HG03457 (cell line): ENCODE measurements around the gene TUBB2A.
"Not testable (repeated sequence)": the region's sequence is repeated elsewhere in the genome, so short reads cannot be mapped to it uniquely, and the experiment has no call there.

Experiments
- ATAC-seq: cut with Tn5 transposase; IDR thresholded peaks from one replicate; pipeline ENCODE4 v1.9.1; 2021; ENCODE audit warnings: moderate number of reproducible peaks; ENCODE audit not compliant: unreplicated experiment

The TUBB2A gene

DNA sequence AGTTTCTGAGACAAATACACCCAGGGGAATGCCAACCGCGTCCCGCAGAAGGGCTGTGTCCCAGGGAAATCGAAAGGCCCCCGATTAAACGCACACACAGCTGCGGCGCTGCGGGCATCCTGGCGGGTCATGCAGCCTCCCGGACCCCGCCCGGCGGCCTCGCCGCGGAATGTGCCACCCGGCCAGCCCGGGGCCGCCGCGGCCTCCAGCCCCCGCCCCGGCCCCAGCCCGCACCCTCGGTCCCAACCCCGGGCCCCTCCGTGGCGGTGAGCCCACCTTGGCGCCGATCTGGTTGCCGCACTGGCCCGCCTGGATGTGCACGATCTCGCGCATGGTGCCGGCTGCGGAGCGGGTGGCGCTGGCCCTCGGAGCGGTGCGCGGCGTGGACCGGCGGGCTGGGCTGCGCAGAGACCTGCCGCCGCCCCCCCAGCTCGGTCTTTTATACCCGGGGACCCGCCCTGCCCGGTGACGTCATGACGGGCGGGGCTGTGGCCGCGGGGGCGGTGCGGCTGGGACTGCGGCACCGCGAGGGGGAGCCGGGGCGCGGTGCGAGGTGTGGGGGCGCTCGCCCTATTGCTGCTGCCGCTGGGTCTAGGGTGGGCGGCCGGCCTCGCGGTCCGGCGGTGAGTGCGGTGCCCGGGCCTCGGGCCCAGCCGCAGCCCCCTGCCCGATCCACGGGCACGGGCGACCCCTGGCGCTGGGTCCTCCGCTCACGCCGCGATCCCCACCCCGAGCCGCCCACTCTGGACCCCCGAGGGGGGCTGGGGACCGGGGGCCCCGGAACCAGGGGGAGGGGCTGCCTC is at the start of gene TUBB2A:
Gene TUBB2A, minus strand, starts transcription at position 414 of the 803 bp plus-strand sequence. Its CDS starts 81 bp downstream, at position 333.
- ATAC-seq: peak; percentile 61

DNA sequence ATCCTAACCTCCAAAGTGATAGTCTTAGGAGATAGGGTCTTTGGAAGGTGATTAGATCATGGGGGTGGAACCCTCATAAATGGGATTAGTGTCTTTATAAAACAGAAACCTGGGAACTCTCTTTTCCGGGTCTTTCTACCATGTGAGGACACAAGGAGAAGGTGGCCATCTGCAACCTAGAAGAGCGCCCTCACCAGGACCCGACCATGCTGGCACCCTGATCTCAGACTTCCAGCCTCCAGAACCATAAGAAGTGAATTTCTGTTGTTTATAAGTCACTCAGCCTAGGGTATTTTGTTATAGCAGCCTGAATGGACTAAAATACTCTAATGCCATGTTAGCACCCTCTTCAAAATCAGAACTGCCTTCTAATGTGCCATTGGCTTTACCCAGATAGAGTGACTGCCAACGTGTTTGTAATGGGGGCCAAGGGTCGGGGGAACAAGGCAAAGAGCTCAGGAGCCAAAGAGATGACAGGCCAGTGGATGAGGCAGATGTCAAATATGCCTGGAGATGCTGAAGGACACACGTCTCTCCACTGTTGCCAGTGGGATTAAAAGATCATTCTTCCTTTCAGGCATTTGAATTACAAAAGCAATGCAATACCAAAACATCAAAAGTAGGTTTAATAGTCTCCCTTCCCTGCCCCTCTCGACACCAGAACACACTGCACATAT is 49.1 kb upstream of the TUBB2A start:
- no peak for ATAC-seq

DNA sequence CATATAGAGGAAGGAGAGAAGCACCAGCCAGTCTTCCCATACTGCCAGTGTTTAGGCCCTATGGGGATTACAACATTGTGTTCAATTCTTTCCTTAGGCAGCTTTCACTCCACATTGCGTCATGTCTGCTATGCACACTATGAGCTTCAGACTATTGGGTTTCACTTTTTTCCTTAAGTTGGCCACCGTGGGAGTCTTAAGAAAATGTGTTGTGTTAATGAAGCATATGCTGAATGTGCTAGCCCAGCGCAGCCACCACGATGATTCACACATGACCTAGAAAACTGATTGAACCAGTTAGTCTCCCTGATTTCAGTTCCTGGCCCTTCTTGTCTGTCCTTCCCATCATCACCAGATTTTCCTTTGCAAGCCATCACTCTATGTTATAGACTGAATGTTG is 48.6 kb upstream of the TUBB2A start:
- no peak for ATAC-seq

DNA sequence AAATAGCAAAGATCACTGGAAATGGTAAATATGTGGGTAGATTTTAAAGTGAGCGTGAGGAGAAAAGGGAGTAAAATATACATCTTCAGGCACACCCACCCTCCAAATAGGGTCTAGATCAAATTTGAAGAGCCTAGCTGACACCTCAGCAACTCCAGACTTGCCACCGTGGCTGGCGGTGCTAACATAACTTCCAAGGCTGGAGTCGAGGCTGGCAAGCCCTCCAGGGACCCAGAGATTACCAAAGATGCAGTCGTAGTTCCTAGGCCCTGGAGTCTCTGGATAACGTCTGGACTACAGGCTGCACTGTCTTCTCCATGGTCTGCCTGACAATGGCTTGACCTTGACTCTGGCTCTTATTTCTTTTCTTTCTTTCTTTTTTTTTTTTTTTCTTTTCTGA is 47.6 kb upstream of the TUBB2A start:
- no peak for ATAC-seq

DNA sequence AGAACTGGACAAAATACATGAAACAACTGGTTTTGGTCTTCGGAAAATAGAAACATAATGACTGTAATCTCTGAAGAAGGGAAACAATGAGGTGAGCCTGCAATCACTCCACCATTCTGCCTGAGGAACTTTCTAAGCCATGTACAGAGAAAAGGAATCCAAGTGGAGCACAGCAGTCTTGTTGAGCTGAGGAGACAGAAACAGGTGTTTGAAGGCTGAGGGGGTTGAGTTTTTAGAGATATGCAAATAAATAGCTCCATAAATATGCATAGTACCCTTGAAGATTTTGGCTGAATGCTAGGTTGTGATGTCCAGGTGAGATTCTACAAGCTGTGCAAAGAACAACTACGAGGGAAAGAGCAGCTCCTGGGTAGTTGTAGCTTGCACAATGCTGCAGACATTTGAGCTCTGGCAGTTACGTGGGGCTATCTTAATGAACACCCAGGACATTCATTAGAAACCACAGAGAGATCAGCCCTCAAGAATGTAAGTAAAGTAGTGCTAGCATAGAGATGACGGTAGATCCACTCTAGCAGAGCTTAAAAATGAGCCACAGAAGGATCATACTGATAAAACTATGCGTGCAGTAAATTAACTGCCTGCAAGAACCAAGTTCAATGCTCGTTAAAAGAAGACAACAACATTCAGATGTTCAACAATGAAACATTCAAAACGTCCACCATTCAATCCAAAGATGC is 45.8 kb upstream of the TUBB2A start:
- ATAC-seq: no peak

DNA sequence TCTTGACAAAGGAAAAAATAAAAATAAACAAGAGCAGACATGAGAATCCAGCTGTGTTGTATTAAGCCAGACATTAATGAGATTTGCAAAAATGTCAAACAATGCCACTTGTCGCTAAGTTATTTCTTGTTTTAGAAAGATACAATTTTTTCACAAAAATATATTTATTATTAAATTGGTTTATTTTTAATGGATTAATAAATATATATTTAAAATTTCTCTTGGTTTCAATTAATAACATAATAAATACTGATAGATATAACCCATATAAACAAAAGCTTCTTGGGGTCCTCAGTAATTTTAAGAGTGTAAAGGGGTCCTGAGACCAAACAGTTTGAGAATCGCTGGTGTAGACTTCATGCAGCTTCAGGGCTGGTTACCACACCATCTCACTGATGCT is 44.0 kb upstream of the TUBB2A start:
- ATAC-seq: no peak

DNA sequence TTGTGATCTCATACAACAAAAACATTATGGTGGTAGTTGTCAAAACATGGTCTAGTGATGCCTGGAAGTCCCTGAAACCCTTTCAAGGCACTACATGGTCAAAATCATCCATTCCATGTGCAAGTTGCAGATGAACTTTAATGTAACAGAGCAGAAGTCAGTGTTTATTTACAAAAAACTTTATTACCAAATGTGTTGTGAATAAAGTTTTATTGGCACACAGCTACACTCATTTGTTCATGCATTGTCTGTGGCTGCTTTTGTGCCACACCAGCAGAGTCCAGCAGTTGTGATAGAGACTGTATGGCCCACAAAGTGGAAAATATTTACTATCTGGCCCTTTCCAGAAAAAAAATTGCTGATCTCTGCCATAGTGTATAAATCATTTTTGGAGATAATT is 43.3 kb upstream of the TUBB2A start:
- ATAC-seq: no peak

DNA sequence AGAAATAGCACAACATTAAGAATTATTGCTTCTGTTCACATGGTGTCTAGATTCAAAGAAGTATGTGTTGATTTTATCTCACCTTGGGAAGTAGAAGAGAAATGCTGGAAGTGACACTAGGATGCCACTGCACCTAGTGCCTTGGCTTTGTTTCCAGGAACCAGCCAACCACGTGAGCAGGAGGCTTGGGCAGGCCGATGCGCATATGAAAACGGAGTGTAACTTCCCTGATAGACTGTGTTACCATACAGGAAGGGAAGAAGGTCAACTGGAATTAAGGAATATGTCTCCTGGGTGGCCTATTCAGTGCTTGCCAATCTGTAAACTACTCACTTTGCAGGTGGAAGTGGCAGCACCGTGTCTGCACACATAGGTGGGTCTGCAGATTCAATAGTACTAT is 42.0 kb upstream of the TUBB2A start:
- no peak for ATAC-seq

DNA sequence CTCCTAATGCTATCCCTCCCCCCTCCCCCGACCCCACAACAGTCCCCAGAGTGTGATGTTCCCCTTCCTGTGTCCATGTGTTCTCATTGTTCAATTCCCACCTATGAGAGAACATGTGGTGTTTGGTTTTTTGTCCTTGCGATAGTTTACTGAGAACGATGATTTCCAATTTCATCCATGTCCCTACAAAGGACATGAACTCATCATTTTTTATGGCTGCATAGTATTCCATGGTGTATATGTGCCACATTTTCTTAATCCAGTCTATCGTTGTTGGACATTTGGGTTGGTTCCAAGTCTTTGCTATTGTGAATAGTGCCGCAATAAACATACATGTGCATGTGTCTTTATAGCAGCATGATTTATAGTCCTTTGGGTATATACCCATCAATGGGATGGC is 40.4 kb upstream of the TUBB2A start:
- ATAC-seq: not testable (repeated sequence)

DNA sequence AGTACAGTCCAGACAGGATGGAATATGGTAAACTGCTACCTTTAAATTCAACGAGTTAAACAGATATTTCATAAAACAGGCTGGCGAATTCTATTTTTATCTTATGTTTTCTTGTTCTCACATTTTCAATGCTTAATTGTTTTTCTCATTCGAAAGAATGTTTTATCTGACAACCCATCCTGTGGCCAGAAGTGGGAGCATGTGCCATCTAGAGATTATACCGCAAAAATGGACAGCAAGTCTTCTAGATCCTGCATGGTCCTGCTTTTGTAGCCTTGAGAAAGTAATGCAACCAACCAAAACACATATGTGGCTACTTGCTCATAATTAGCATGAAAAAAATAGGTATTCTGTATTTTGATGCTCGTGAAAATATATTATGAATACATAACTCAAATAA is 39.4 kb upstream of the TUBB2A start:
- ATAC-seq: no peak

DNA sequence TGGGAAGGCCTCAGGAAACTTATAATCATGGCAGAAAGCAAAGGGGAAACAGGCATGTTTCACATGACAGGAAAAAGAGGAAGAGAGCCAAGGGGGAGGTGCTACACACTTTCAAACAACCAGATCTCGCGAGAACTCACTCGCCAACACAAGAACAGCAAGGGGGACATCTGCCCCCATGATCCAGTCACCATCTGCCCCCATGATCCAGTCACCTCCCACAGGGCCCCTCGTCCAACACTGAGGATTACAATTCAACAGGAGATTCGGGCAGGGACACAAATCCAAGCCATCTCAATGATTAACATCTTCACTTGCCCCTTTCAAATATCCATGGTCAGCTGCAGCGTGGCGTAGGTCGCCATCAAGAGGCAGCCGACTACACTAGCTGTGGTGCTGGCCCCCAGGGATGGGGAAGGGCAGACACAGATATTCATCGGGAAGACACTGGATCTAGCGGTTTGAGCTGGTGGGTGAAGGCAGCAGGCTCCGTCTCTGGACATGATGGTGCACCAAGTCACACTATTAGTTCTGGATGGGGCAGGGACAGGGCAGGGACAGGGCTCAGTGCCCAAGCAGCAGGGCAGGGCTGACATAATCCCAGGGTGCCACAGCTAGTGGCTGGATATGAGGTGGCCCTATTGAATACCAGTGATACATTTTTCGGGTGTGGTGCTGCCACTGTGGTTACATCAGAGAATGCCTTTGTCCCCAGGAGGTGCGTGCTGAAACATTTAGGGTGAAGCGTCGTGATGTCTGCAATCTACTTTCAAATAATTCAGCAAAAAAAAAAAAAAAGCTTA is 38.6 kb upstream of the TUBB2A start:
- ATAC-seq: no peak

DNA sequence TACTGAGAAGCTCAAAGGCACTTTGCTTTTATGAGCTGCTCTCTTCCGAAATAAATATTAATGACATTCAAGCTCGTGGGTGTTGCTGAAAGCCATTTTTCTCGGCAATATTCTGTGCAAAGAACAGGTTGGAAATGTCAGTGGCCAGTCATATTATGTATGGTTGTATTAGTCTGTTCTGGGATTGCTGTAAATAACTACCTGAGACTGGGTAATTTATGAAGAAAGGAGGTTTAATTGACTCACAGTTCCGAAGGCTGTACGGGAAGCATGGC is 38.0 kb upstream of the TUBB2A start:
- no peak for ATAC-seq

DNA sequence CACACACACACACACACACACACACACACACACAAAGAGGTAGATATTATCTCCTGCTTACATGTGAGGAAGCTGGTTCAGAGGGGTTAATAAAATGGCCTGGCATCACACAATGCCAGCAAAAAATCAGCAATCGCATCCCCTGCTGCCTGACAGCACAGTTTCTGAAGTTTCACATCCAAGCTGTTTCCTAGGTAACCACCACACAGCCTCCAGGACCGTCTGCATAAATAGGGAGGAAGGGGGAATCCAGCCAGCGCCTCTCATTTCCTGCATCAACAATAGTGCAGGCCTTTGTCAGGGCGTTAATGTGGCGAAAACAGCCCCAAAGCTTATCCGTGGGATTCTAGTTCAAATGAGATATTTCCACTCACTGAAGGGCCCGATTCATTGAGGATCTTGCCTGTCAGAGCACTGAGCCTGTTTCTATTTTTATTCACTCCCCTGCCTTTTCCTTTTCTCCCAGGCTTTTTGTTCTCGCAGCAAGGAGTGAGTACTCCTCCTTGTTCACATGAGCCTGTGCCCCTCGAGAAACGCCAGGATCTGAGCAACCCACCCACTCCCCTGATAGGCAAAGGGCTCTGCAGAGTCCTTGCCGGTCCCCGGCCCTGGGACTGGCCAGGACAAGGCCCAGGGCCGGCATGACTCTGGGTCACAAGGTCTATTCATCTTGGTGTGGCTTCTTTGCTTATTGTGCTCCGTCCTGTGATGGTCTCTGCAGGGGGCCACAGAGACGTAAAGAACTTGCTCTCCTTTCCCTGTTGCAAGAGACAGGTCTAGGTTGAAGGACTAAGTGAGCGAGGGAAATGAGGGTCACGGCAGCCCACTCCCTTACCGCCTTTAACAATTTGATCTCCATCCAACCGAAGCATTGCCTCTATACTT is 37.4 kb upstream of the TUBB2A start:
- no peak for ATAC-seq

DNA sequence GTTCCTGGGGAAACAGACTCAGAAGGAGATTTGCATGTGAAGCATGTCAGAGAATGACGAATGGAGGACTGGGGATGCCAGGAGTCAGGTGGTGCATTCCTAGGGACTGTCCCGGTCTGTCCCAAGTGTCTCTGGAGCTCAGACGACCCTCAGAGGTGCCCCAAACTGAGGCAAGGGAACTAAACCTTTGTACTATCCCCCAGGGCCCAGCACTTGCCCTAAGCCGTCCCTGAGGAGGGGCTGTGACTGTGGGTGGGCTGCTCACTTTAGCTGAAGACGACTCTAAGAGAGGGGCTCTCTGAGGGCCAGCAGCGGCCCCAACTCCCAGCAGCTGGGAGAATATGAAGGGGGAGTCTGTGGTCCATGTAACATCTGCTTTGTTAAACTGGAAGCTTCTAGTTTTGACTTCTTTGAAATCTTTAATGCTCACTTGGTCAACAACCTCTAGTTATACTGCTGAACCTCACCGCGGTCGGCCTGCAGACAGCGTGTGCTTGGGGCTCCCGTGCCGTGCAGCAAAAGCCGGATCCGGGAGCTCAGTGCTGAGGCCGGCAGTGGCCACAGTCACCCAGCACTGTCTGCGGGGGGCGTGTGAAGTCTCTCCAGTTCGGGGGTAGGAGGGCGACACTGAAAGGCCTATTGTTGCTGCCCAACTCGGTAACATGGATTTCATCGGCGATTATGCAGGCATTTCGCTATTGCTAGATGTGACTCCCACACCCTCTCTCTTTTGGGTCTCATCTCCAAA is 35.9 kb upstream of the TUBB2A start:
- no peak for ATAC-seq

DNA sequence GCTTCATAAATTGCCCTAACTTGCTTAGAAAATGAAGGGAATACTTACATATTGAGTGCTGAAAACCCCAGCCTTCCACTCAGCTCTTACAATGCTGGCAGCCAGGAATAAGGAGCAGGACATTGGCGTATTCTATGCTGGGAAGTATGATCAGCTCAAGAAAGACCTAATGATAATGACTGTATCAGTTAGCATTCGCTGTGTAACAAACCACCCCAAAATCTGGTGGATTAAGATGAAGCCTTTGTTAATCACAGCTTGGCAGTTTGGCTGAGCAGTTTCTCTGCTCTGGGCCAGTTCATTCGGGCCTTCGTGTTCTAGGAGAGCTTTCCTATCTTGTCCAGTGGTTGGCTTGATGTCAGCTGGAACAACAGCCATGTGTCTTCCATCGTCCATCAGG is 33.4 kb upstream of the TUBB2A start:
- ATAC-seq: no peak

DNA sequence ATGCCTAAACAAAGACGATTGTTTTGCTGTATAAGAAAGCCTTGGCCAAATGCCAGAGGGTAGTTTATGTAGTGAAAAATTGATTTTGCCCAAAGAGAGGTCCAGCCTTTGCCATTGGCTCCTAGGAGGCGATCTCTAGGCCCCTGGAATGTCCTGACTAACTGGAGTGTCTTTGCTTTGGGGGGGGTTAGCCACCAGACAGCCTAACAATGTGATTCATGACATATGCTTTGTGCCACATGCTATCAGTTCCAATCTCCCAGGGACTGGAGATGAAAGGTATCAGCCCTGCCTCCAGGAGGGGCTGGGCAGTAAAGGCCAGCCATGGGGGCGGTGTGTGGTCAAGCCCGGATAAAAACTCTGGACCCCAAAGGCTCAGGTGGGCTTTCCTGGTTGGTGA is 32.7 kb upstream of the TUBB2A start:
- ATAC-seq: no peak

DNA sequence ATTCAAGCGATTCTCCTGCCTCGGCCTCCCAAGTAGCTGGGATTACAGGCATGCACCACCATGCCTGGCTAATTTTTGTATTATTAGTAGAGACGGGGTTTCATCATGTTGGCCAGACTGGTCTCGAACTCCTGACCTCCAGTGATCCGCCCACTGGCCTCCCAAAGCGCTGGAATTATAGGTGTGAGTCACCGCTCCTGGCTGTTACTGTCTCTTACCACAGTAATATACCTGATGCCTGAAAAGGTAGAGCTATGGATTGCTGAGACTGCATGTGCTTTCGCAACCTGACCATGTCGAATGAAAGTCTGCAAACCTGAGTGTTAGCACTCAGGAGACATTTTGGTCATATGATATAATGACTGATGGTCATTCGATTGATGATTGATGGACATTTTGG is 31.8 kb upstream of the TUBB2A start:
- ATAC-seq: not testable (repeated sequence)

DNA sequence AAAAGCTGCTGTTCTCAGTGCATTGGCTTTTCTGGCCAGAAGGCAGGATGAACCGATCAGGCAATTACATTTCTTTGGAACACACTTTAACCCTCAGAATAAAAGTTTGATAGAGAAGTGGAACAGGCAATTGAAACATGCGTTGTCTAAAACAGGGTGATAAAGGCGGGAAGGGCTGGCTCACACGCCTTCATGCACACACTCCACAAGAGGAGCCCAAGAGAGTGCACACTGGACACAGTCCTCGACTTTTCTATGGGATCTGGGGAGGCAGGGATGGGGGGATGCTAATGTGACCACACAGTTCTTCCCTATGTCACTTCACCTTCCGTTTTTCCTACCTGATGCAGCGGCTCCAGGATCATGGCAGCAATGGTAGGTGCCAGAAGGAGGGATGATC is 30.9 kb upstream of the TUBB2A start:
- ATAC-seq: no peak

DNA sequence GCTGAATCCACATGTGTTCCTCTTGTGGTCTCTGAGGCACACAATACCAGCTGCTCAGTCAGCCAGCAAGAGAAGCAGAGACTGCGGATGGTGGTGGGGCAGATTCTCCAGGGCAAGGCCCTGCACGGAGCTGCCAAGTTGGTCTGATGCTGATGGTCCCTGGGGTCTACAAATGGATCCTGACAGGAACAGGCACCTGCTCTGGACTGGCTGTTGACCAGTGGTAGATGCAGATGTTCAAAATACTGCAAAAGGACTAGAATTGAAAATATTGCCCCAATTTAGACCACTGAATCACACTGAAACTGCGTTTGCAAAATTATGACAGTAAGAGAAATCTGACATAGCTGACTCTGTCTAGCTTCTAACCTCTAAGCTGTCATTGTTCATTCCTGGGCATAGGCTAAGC is 29.6 kb upstream of the TUBB2A start:
- no peak for ATAC-seq

DNA sequence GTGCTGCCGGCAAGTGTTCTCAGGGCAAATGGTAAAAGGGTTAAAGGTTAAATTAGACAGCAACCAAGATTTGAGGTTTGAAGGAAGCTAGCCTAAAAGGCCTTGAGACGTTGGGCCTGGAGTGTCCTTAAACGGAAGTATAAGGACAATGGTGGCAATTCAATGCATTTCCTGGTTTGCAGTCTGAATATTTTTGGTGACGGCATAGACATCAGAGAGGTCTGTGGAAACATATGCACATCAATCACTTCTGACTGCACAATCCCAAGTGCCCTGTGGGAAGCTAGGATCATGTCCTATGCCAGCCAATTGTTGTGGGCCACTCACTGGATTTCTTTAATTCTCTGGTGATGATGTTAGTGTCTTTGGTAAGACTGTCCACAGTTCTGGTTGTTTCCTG is 25.7 kb upstream of the TUBB2A start:
- ATAC-seq: no peak
